Thoracic aorta (tissue), 2 donors: ENCODE measurements around the gene ATP5PD. TPM values are rescaled to one million over a fixed set of nuclear protein-coding genes. Genes with fewer than 3 reads are reported as not detected.

ENCODE experiments used
- ATAC-seq: fragments of 150-250 bp; one replicate; pipeline ENCODE4 v1.8.0; 2017; ENCODE audit warnings: low read depth; ENCODE audit not compliant: insufficient number of reproducible peaks, low FRiP score
- DNase-seq: peaks from one replicate; pipeline ENCODE4 v3.0.0-alpha.2; 2020; ENCODE audit warnings: low spot score
- H3K27ac ChIP-seq, 2 donors: fragments of 200-600 bp; sonication (generic); 1 replicate in 1 of 2; 2 replicates in 1 of 2; pipeline ENCODE4 v1.5.1; 2016; ENCODE audit warnings: mild to moderate bottlenecking in 2 of 2, moderate library complexity in 2 of 2
- H3K27me3 ChIP-seq: fragments of 200-600 bp; sonication (generic); replicated peaks from 2 replicates; pipeline ENCODE4 v1.6.0; 2016; ENCODE audit warnings: mild to moderate bottlenecking; ENCODE audit not compliant: insufficient read depth
- H3K36me3 ChIP-seq: fragments of 200-600 bp; sonication (generic); one replicate; pipeline ENCODE4 v1.5.1; 2016
- H3K4me1 ChIP-seq, 2 donors: fragments of 200-600 bp; sonication (generic); 1 replicate in 1 of 2; 2 replicates in 1 of 2; pipeline versions ENCODE4 v1.5.1 to v1.6.0; 2016; ENCODE audit warnings: low read depth in 2 of 2, mild to moderate bottlenecking in 1 of 2; ENCODE audit not compliant: control insufficient read depth in 1 of 2
- H3K4me3 ChIP-seq: fragments of 200-600 bp; sonication (generic); 2 replicates; pipeline ENCODE4 v1.5.1; 2016; ENCODE audit warnings: mild to moderate bottlenecking
- H3K9me3 ChIP-seq: fragments of 200-600 bp; sonication (generic); 2 replicates; pipeline ENCODE4 v1.5.1; 2016
- total RNA-seq, 2 donors: library from RNA; depleted of rRNA; stranded (reverse); fragments of >200 nt; gene quantifications; one replicate each; pipeline versions ENCODE4 v1.1.0 to v1.2.3, GENCODE V29; 2016
- TF ChIP-seq, protein P1 (sequence below): fragments of 200-600 bp; sonication (generic); IDR thresholded peaks from one replicate; pipeline ENCODE4 v1.5.1; 2019; ENCODE audit warnings: antibody characterized with exemption

The ATP5PD gene
- total RNA-seq, 2 donors from 2014 or later = 109 to 189 TPM

DNA sequence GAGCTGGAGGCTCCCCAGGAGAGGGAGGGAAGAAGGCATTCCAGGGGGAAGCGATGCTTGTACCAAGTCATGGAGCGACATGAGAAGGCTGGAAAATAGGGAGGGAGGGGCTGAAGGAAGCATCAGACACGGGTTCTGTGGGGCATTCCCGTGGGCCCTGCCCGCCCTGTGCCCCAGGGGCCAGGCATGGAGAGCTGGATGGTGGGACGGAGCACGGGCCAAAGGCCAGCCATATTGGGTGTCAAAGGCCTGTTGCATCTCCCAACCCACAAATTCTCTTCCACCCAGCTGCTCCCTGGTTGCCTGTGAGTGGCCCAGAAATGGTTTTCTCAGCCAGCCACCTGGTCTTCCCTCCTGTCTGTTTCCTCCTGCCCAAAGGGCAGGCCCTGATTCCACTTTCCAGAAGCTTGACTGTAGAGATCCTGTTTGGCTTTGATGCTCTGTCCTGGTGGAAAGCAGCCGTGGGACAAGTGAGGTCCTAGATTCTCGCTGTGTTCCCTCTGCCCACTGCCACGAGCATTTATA is 56.1 kb downstream of the ATP5PD start:
- Histone ChIP-seq H3K4me1 (peaks cover 2 to 22% of the 10 kb centered on the region in 2 donors), H3K27me3 (no peaks in the 10 kb centered on the region), H3K36me3 (no peaks in the 10 kb centered on the region), H3K4me3 (no peak overlapping the region), H3K27ac (no peak overlapping the region), H3K9me3 (no peaks in the 10 kb centered on the region)
- TF ChIP-seq, protein P1, sequence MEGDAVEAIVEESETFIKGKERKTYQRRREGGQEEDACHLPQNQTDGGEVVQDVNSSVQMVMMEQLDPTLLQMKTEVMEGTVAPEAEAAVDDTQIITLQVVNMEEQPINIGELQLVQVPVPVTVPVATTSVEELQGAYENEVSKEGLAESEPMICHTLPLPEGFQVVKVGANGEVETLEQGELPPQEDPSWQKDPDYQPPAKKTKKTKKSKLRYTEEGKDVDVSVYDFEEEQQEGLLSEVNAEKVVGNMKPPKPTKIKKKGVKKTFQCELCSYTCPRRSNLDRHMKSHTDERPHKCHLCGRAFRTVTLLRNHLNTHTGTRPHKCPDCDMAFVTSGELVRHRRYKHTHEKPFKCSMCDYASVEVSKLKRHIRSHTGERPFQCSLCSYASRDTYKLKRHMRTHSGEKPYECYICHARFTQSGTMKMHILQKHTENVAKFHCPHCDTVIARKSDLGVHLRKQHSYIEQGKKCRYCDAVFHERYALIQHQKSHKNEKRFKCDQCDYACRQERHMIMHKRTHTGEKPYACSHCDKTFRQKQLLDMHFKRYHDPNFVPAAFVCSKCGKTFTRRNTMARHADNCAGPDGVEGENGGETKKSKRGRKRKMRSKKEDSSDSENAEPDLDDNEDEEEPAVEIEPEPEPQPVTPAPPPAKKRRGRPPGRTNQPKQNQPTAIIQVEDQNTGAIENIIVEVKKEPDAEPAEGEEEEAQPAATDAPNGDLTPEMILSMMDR = no peak
- no peak for DNase-seq
- ATAC-seq = no peak

Other genes starting within 250 kb of the ATP5PD start
- gene GRIN2C, start 187.1 kb downstream of the ATP5PD start, total RNA-seq = 1 to 10 TPM in 1 of 2 donors, under 1 TPM in 1; 0.42 to 1.4 TPM
- gene FDXR, start 174.0 kb downstream of the ATP5PD start, total RNA-seq = 1 to 10 TPM; 4.4 to 9.7 TPM
- gene FADS6, start 153.3 kb downstream of the ATP5PD start, total RNA-seq = not detected
- gene USH1G, start 123.7 kb downstream of the ATP5PD start, total RNA-seq = not detected
- not detected for gene OTOP2, start 122.7 kb downstream of the ATP5PD start, total RNA-seq
- gene OTOP3, start 111.1 kb downstream of the ATP5PD start, total RNA-seq = not detected
- 10 to 100 TPM; 14.3 to 14.8 TPM for gene HID1, start 74.2 kb downstream of the ATP5PD start, total RNA-seq
- 10 to 100 TPM; 26.4 to 29.8 TPM for gene CDR2L, start 59.3 kb downstream of the ATP5PD start, total RNA-seq
- gene MRPL58, start 34.3 kb downstream of the ATP5PD start, total RNA-seq = 10 to 100 TPM; 40.3 to 82.6 TPM
- gene KCTD2, start 256 bp upstream of the ATP5PD start, total RNA-seq = 10 to 100 TPM; 18.7 to 22.7 TPM
- 10 to 100 TPM in 1 of 2 donors, 1 to 10 TPM in 1; 9.2 to 10.0 TPM for gene SLC16A5, start 41.0 kb upstream of the ATP5PD start, total RNA-seq
- 1 to 10 TPM; 6.1 to 7.6 TPM for gene ARMC7, start 63.0 kb upstream of the ATP5PD start, total RNA-seq
- 10 to 100 TPM; 57.9 to 80.0 TPM for gene NT5C, start 84.8 kb upstream of the ATP5PD start, total RNA-seq
- gene JPT1, start 107.5 kb upstream of the ATP5PD start, total RNA-seq = 10 to 100 TPM; 19.6 to 45.7 TPM
- gene SUMO2, start 136.0 kb upstream of the ATP5PD start, total RNA-seq = 10 to 100 TPM; 57.9 to 60.1 TPM
- gene NUP85, start 158.7 kb upstream of the ATP5PD start, total RNA-seq = 10 to 100 TPM; 30.3 to 39.3 TPM
- 10 to 100 TPM; 33.3 to 41.9 TPM for gene GGA3, start 214.6 kb upstream of the ATP5PD start, total RNA-seq
- 10 to 100 TPM; 29.0 to 33.2 TPM for gene MRPS7, start 214.9 kb upstream of the ATP5PD start, total RNA-seq
- gene MIF4GD, start 224.3 kb upstream of the ATP5PD start, total RNA-seq = 10 to 100 TPM; 32.5 to 70.1 TPM
- 10 to 100 TPM in 1 of 2 donors, 1 to 10 TPM in 1; 6.1 to 12.6 TPM for gene SLC25A19, start 242.5 kb upstream of the ATP5PD start, total RNA-seq